Retinal pigment epithelial cell (primary cell): ENCODE results near the gene TSHB.

Experiments used
- DNase-seq: peaks from one replicate; pipeline ENCODE4 v3.0.0-alpha.2; 2010; ENCODE audit warnings: low read depth
- H3K4me3 ChIP-seq: 2 replicates; pipeline ENCODE4 v1.5.1; 2011; ENCODE audit warnings: mild to moderate bottlenecking, low read length, control low read depth, moderate library complexity
- TF ChIP-seq, protein P1 (sequence below): conservative IDR thresholded peaks from 2 replicates; pipeline ENCODE4 v1.5.1; 2011; ENCODE audit warnings: low read depth, low read length, control low read depth, inconsistent platforms

The TSHB gene

DNA sequence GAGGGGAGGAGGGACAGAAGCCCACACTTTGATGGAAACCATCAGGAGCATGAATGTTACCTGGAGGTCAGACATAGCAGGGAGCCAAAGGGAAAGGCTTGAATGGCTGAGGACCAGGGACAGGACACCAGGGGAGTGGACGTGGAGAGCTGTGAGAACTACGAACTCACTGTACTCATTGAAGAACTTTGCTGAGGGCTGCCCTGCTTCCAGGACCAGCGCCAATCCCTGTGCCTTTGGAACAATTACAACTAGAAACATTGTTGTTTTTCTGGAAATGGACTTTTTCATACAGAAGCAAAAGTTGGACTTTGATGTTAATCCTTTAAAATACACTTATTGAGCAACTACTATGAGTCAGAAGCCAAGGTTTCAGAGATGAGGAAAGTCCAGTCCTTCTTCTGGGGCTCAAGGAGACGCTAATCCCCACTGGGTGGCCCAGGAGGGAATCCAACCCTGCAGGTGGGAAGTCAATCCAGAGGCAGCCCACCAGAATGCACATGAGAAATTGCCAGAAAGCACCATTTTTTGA is 46.8 kb downstream of the TSHB start:
- TF ChIP-seq, protein P1, sequence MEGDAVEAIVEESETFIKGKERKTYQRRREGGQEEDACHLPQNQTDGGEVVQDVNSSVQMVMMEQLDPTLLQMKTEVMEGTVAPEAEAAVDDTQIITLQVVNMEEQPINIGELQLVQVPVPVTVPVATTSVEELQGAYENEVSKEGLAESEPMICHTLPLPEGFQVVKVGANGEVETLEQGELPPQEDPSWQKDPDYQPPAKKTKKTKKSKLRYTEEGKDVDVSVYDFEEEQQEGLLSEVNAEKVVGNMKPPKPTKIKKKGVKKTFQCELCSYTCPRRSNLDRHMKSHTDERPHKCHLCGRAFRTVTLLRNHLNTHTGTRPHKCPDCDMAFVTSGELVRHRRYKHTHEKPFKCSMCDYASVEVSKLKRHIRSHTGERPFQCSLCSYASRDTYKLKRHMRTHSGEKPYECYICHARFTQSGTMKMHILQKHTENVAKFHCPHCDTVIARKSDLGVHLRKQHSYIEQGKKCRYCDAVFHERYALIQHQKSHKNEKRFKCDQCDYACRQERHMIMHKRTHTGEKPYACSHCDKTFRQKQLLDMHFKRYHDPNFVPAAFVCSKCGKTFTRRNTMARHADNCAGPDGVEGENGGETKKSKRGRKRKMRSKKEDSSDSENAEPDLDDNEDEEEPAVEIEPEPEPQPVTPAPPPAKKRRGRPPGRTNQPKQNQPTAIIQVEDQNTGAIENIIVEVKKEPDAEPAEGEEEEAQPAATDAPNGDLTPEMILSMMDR, result no peak

DNA sequence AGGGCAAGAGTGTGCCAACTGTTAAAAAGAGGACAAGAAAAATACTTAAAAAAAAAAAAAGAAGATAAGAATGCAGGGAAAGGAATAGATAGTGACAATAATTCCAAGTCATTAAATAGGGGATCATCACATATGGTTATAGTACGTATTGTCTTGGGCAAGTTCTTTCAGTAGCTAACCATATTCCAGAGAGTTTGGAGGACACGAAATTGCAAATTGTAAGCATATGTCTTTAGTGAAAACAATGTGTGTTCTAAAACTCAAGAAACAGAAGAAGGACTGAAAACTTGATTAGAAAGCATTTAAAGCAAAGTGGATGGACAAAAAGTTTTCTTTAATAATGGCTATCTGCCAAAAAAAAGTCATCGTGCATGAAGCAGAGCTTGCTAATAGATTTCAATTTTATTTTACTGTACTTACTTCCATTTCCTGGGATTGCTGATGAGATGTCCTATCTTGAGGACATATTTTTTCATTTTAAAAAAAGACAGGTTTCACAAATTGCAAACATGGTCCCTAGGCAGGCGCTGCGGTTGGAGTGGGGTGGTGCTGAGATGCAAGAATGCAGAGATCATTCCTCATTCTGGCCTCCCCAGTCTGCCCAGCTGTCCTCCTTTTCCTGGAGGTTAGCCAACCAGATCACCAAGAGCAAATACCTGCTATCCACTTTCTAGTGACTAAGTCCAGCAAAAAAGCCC is 47.8 kb downstream of the TSHB start:
- TF ChIP-seq, protein P1, result no peak
- DNase-seq, result no peak
- no peak overlapping the region for H3K4me3 ChIP-seq

More for the DNA sequence above, 46.8 kb downstream of the TSHB start:
- H3K4me3 ChIP-seq, result no peak overlapping the region
- no peak for DNase-seq

DNA sequence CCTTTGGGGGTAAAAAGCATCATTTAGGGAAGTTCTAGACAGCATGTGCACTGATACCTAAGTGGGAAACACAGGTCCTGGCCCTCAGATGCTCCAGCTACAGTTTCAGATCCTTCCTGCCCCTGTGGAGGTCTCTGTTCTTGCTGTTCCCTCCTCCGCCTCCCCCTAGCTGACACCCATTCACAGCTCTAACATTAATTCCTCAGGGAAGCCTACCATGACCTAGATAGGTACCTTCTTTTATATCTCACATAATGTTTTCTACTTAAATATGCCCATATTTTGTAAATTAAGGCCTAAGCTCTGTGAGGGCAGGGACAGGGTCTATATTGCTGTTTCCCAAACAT is 48.3 kb downstream of the TSHB start:
- H3K4me3 ChIP-seq, result no peak overlapping the region
- no peak for DNase-seq
- TF ChIP-seq, protein P1, result no peak

DNA sequence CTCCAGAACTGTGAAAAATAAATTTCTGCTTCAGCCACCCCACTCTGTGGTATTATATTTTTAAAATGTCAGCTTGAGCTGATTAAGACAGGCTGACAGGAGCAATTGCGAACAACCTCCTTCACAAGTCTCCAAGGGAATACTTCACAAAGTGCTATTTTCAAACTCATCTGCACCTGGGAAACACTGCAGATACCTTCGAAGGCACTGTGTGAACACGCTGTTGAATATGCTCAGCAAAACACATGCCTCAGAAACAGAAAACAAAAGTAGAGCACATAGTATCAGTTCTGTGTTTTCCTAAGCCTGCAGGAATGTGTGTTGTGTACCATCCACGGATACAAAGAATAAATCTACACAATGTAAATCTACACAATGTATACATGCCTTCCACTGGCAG is 49.1 kb downstream of the TSHB start:
- TF ChIP-seq, protein P1, result no peak
- no peak for DNase-seq
- no peak overlapping the region for H3K4me3 ChIP-seq

DNA sequence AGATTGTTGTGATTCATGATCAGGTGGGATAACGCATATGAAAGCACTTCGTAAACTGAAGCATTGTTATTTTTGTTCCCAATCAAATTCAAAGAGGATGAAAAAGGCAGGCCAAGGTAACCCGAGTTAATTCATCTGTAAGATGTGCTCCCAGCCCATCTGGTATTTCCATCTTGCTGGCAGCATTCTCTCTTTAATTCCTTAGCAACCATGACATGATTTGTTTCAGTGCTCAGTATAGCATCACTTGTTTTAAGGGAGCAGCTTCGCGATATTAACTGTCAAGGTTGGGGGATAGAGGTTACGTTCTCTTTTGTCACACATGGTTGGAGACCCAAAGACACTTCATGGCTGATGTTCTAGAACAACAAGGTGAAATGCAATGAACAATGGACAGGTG is 53.3 kb downstream of the TSHB start:
- TF ChIP-seq, protein P1, result no peak
- H3K4me3 ChIP-seq, result no peak overlapping the region

More for the DNA sequence above, 53.3 kb downstream of the TSHB start:
- no peak for DNase-seq
